ENCODE measurements around the gene HBE1.
"Not testable (repeated sequence)": the region's sequence is repeated elsewhere in the genome, so short reads cannot be mapped to it uniquely, and the experiment has no call there.

Gene HBE1

GRCh38 chr11:5294342-5294995 is 24.7 kb upstream of the HBE1 start:
- not testable (repeated sequence) for H3K27ac ChIP-seq (ENCODE audit: low read length); H3K27me3 ChIP-seq (ENCODE audit: low read depth, low read length); H3K9me3 ChIP-seq (ENCODE audit: control insufficient read depth in 1 of 2, low read length in 2 of 2); H3K4me3 ChIP-seq (ENCODE audit: low read depth in 1 of 2, low read length in 2 of 2); H3K4me1 ChIP-seq (ENCODE audit: control insufficient read depth in 1 of 2, insufficient read depth in 2 of 2, low read length in 2 of 2); H3K36me3 ChIP-seq (ENCODE audit: control insufficient read depth in 1 of 2, insufficient read depth in 2 of 2, low read length in 2 of 2)

- Histone ChIP-seq H3K4me1 (ENCODE audit: control insufficient read depth in 1 of 2, insufficient read depth in 2 of 2, low read length in 2 of 2) (no peaks in the 10 kb centered on the region), H3K9me3 (ENCODE audit: control insufficient read depth in 1 of 2, low read length in 2 of 2) (no peaks in the 10 kb centered on the region), H3K27me3 (ENCODE audit: low read depth, low read length) (no peaks in the 10 kb centered on the region), H3K36me3 (ENCODE audit: control insufficient read depth in 1 of 2, insufficient read depth in 2 of 2, low read length in 2 of 2) (no peaks in the 10 kb centered on the region), H3K4me3 (ENCODE audit: low read depth in 1 of 2, low read length in 2 of 2) (no peak overlapping the region), H3K27ac (ENCODE audit: low read length) (no peak overlapping the region)
Measured at GRCh38 chr11:5293028-5293427, 23.3 kb upstream of the HBE1 start.

- no peaks in the 10 kb centered on the region for H3K9me3 ChIP-seq (ENCODE audit: control insufficient read depth in 1 of 2, low read length in 2 of 2)
- H3K4me1 ChIP-seq (ENCODE audit: control insufficient read depth in 1 of 2, insufficient read depth in 2 of 2, low read length in 2 of 2): no peaks in the 10 kb centered on the region
- H3K36me3 ChIP-seq (ENCODE audit: control insufficient read depth in 1 of 2, insufficient read depth in 2 of 2, low read length in 2 of 2): no peaks in the 10 kb centered on the region
- H3K27me3 ChIP-seq (ENCODE audit: low read depth, low read length): no peaks in the 10 kb centered on the region
- no peak overlapping the region for H3K27ac ChIP-seq (ENCODE audit: low read length)
- no peak overlapping the region for H3K4me3 ChIP-seq (ENCODE audit: low read depth in 1 of 2, low read length in 2 of 2)
Measured at GRCh38 chr11:5291207-5291838, 21.6 kb upstream of the HBE1 start.

GRCh38 chr11:5290106-5290505 is 20.4 kb upstream of the HBE1 start:
- H3K4me1 ChIP-seq (ENCODE audit: control insufficient read depth in 1 of 2, insufficient read depth in 2 of 2, low read length in 2 of 2): no peaks in the 10 kb centered on the region
- no peaks in the 10 kb centered on the region for H3K36me3 ChIP-seq (ENCODE audit: control insufficient read depth in 1 of 2, insufficient read depth in 2 of 2, low read length in 2 of 2)
- H3K4me3 ChIP-seq (ENCODE audit: low read depth in 1 of 2, low read length in 2 of 2): no peak overlapping the region
- no peaks in the 10 kb centered on the region for H3K9me3 ChIP-seq (ENCODE audit: control insufficient read depth in 1 of 2, low read length in 2 of 2)
- H3K27me3 ChIP-seq (ENCODE audit: low read depth, low read length): no peaks in the 10 kb centered on the region
- H3K27ac ChIP-seq (ENCODE audit: low read length): no peak overlapping the region

- no peaks in the 10 kb centered on the region for H3K36me3 ChIP-seq (ENCODE audit: control insufficient read depth in 1 of 2, insufficient read depth in 2 of 2, low read length in 2 of 2)
- no peaks in the 10 kb centered on the region for H3K9me3 ChIP-seq (ENCODE audit: control insufficient read depth in 1 of 2, low read length in 2 of 2)
- no peaks in the 10 kb centered on the region for H3K4me1 ChIP-seq (ENCODE audit: control insufficient read depth in 1 of 2, insufficient read depth in 2 of 2, low read length in 2 of 2)
- no peaks in the 10 kb centered on the region for H3K27me3 ChIP-seq (ENCODE audit: low read depth, low read length)
- no peak overlapping the region for H3K27ac ChIP-seq (ENCODE audit: low read length)
- H3K4me3 ChIP-seq (ENCODE audit: low read depth in 1 of 2, low read length in 2 of 2): no peak overlapping the region
Measured at GRCh38 chr11:5289696-5290095, 20.0 kb upstream of the HBE1 start.

- no peak overlapping the region for H3K4me3 ChIP-seq (ENCODE audit: low read depth in 1 of 2, low read length in 2 of 2)
- no peaks in the 10 kb centered on the region for H3K9me3 ChIP-seq (ENCODE audit: control insufficient read depth in 1 of 2, low read length in 2 of 2)
- H3K4me1 ChIP-seq (ENCODE audit: control insufficient read depth in 1 of 2, insufficient read depth in 2 of 2, low read length in 2 of 2): no peaks in the 10 kb centered on the region
- no peak overlapping the region for H3K27ac ChIP-seq (ENCODE audit: low read length)
- no peaks in the 10 kb centered on the region for H3K36me3 ChIP-seq (ENCODE audit: control insufficient read depth in 1 of 2, insufficient read depth in 2 of 2, low read length in 2 of 2)
- H3K27me3 ChIP-seq (ENCODE audit: low read depth, low read length): no peaks in the 10 kb centered on the region
Measured at GRCh38 chr11:5288906-5289550, 19.3 kb upstream of the HBE1 start.

- Histone ChIP-seq H3K27me3 (ENCODE audit: low read depth, low read length) (no peaks in the 10 kb centered on the region), H3K4me1 (ENCODE audit: control insufficient read depth in 1 of 2, insufficient read depth in 2 of 2, low read length in 2 of 2) (no peaks in the 10 kb centered on the region), H3K9me3 (ENCODE audit: control insufficient read depth in 1 of 2, low read length in 2 of 2) (no peaks in the 10 kb centered on the region), H3K27ac (ENCODE audit: low read length) (no peak overlapping the region), H3K36me3 (ENCODE audit: control insufficient read depth in 1 of 2, insufficient read depth in 2 of 2, low read length in 2 of 2) (no peaks in the 10 kb centered on the region), H3K4me3 (ENCODE audit: low read depth in 1 of 2, low read length in 2 of 2) (no peak overlapping the region)
Measured at GRCh38 chr11:5288108-5288905, 18.6 kb upstream of the HBE1 start.

GRCh38 chr11:5286901-5287300 is 17.2 kb upstream of the HBE1 start:
- H3K9me3 ChIP-seq (ENCODE audit: control insufficient read depth in 1 of 2, low read length in 2 of 2): no peaks in the 10 kb centered on the region
- H3K27me3 ChIP-seq (ENCODE audit: low read depth, low read length): no peaks in the 10 kb centered on the region
- H3K27ac ChIP-seq (ENCODE audit: low read length): no peak overlapping the region
- H3K4me1 ChIP-seq (ENCODE audit: control insufficient read depth in 1 of 2, insufficient read depth in 2 of 2, low read length in 2 of 2): no peaks in the 10 kb centered on the region
- H3K36me3 ChIP-seq (ENCODE audit: control insufficient read depth in 1 of 2, insufficient read depth in 2 of 2, low read length in 2 of 2): no peaks in the 10 kb centered on the region
- H3K4me3 ChIP-seq (ENCODE audit: low read depth in 1 of 2, low read length in 2 of 2): no peak overlapping the region

GRCh38 chr11:5286351-5286750 is 16.6 kb upstream of the HBE1 start:
- Histone ChIP-seq H3K9me3 (ENCODE audit: control insufficient read depth in 1 of 2, low read length in 2 of 2) (no peaks in the 10 kb centered on the region), H3K36me3 (ENCODE audit: control insufficient read depth in 1 of 2, insufficient read depth in 2 of 2, low read length in 2 of 2) (no peaks in the 10 kb centered on the region), H3K4me1 (ENCODE audit: control insufficient read depth in 1 of 2, insufficient read depth in 2 of 2, low read length in 2 of 2) (no peaks in the 10 kb centered on the region), H3K4me3 (ENCODE audit: low read depth in 1 of 2, low read length in 2 of 2) (no peak overlapping the region), H3K27ac (ENCODE audit: low read length) (no peak overlapping the region), H3K27me3 (ENCODE audit: low read depth, low read length) (no peaks in the 10 kb centered on the region)

GRCh38 chr11:5285703-5286340 is 16.1 kb upstream of the HBE1 start:
- Histone ChIP-seq H3K4me3 (ENCODE audit: low read depth in 1 of 2, low read length in 2 of 2) (no peak overlapping the region), H3K4me1 (ENCODE audit: control insufficient read depth in 1 of 2, insufficient read depth in 2 of 2, low read length in 2 of 2) (no peaks in the 10 kb centered on the region), H3K27me3 (ENCODE audit: low read depth, low read length) (no peaks in the 10 kb centered on the region)

GRCh38 chr11:5284637-5285036 is 14.9 kb upstream of the HBE1 start:
- Histone ChIP-seq H3K36me3 (ENCODE audit: control insufficient read depth in 1 of 2, insufficient read depth in 2 of 2, low read length in 2 of 2) (no peaks in the 10 kb centered on the region), H3K4me1 (ENCODE audit: control insufficient read depth in 1 of 2, insufficient read depth in 2 of 2, low read length in 2 of 2) (no peaks in the 10 kb centered on the region), H3K27ac (ENCODE audit: low read length) (no peak overlapping the region), H3K9me3 (ENCODE audit: control insufficient read depth in 1 of 2, low read length in 2 of 2) (no peaks in the 10 kb centered on the region), H3K4me3 (ENCODE audit: low read depth in 1 of 2, low read length in 2 of 2) (no peak overlapping the region), H3K27me3 (ENCODE audit: low read depth, low read length) (no peaks in the 10 kb centered on the region)

More at GRCh38 chr11:5285703-5286340, 16.1 kb upstream of the HBE1 start:
- Histone ChIP-seq H3K9me3 (ENCODE audit: control insufficient read depth in 1 of 2, low read length in 2 of 2) (no peaks in the 10 kb centered on the region), H3K27ac (ENCODE audit: low read length) (no peak overlapping the region), H3K36me3 (ENCODE audit: control insufficient read depth in 1 of 2, insufficient read depth in 2 of 2, low read length in 2 of 2) (no peaks in the 10 kb centered on the region)
